ENCODE data around the gene KBTBD12.

GRCh38 chr3:127886956-127887231, 28.1 kb upstream of the KBTBD12 start:
- TF ChIP-seq CTCF (IDR thresholded peaks at IDR 0.05; ENCODE audit: low read length) (no peak), EZH2 (optimal IDR thresholded peaks at IDR 0.05; ENCODE audit: low read depth, low read length) (no peak)
